SK-N-SH (cell line): Measurements from ENCODE around the gene ZBTB16. TPM values are rescaled to one million over a fixed set of nuclear protein-coding genes. Genes with fewer than 3 reads are reported as not detected.
A peak's percentile ranks its signal among the peaks of the same experiment; 100 is the strongest.

Experiments
- CTCF ChIA-PET: fragments of 300-600, 350-600 bp; formaldehyde crosslinking; extraction: SDS; loops from one replicate; lab custom pipeline; 2021; lab: Yijun Ruan, JAX
- POLR2A ChIA-PET: fragments of 350-600 bp; sonication (Branson Sonifier 250); formaldehyde crosslinking; extraction: SDS; loops from one replicate; lab custom pipeline; 2020; ENCODE audit warnings: antibody characterized with exemption, inconsistent platforms; lab: Yijun Ruan, JAX
- DNase-seq: peaks from one replicate; pipeline ENCODE4 v3.0.0; 2012
- H2AFZ ChIP-seq: fragments of 200-600 bp; sonication (generic); 2 replicates; pipeline ENCODE4 v1.8.1; 2016; ENCODE audit warnings: antibody characterized with exemption, mild to moderate bottlenecking, low read depth
- H3F3A ChIP-seq: fragments of 200-600 bp; sonication (generic); replicated peaks from 2 replicates; pipeline ENCODE3; 2016; ENCODE audit warnings: antibody characterized with exemption, mild to moderate bottlenecking; ENCODE audit not compliant: insufficient read depth
- H3K27ac ChIP-seq, 2 experiments: fragments of 200-500 bp in 1 of 2; fragments of 200-600 bp in 1 of 2; sonication (Bioruptor generic) in 1 of 2; sonication (generic), shearing (Covaris generic) in 1 of 2; 2 replicates each; pipeline versions ENCODE4 v1.5.1 to v1.6.1; 2014 to 2016; ENCODE audit warnings: low read depth in 2 of 2, inconsistent platforms in 1 of 2, low read length in 1 of 2, mild to moderate bottlenecking in 1 of 2, mixed read lengths in 1 of 2
- H3K27me3 ChIP-seq: fragments of 200-600 bp; sonication (generic), shearing (Covaris generic); 2 replicates; pipeline ENCODE4 v1.6.1; 2016; ENCODE audit warnings: mixed run types; ENCODE audit not compliant: insufficient read depth
- H3K36me3 ChIP-seq, 2 experiments: fragments of 200-500 bp in 1 of 2; fragments of 200-600 bp in 1 of 2; sonication (Bioruptor generic) in 1 of 2; sonication (generic) in 1 of 2; replicated peaks in 1 of 2; 2 replicates each; pipeline versions ENCODE3 to v1.5.1; 2014 to 2016; ENCODE audit warnings: low read length in 1 of 2, mild to moderate bottlenecking in 1 of 2; ENCODE audit not compliant: insufficient read depth in 2 of 2, control insufficient read depth in 1 of 2
- H3K4me1 ChIP-seq, 2 experiments: fragments of 200-500 bp in 1 of 2; fragments of 200-600 bp in 1 of 2; sonication (Bioruptor generic) in 1 of 2; sonication (generic), shearing (Covaris generic) in 1 of 2; 2 replicates each; pipeline versions ENCODE4 v1.5.1 to v1.6.1; 2014 to 2016; ENCODE audit warnings: low read depth in 1 of 2, low read length in 1 of 2, mixed run types in 1 of 2; ENCODE audit not compliant: insufficient read depth in 2 of 2, control insufficient read depth in 1 of 2
- H3K4me2 ChIP-seq: fragments of 200-600 bp; sonication (generic), shearing (Covaris generic); 2 replicates; pipeline ENCODE4 v1.6.1; 2017; ENCODE audit warnings: mixed run types
- H3K4me3 ChIP-seq, 2 experiments: fragments of 200-500 bp in 1 of 2; fragments of 200-600 bp in 1 of 2; sonication (Bioruptor generic) in 1 of 2; sonication (generic), shearing (Covaris generic) in 1 of 2; 2 replicates each; pipeline versions ENCODE4 v1.5.1 to v1.8.1; 2014 to 2016; ENCODE audit warnings: low read depth in 2 of 2, inconsistent platforms in 1 of 2, low read length in 1 of 2, mild to moderate bottlenecking in 1 of 2, mixed read lengths in 1 of 2, moderate library complexity in 1 of 2
- H3K79me2 ChIP-seq: fragments of 200-600 bp; sonication (generic); 2 replicates; pipeline ENCODE4 v1.8.1; 2017; ENCODE audit warnings: mild to moderate bottlenecking; ENCODE audit not compliant: insufficient read depth
- H3K9ac ChIP-seq: fragments of 200-600 bp; sonication (generic); 2 replicates; pipeline ENCODE4 v1.6.1; 2017; ENCODE audit warnings: mixed run types
- H3K9me2 ChIP-seq: fragments of 200-600 bp; sonication (generic); 2 replicates; pipeline ENCODE4 v1.6.1; 2017; ENCODE audit warnings: mixed run types
- H3K9me3 ChIP-seq: fragments of 200-600 bp; sonication (generic); 2 replicates; pipeline ENCODE4 v1.6.1; 2017; ENCODE audit warnings: mixed run types, mild to moderate bottlenecking, moderate library complexity
- H4K20me1 ChIP-seq: fragments of 200-600 bp; sonication (generic); 2 replicates; pipeline ENCODE4 v1.6.1; 2017; ENCODE audit warnings: mild to moderate bottlenecking, mixed run types; ENCODE audit not compliant: insufficient read depth
- CHD2 ChIP-seq: fragments of 150-350 bp; IDR thresholded peaks from 2 replicates; pipeline ENCODE4 v1.6.1; 2018; ENCODE audit warnings: low read length; ENCODE audit not compliant: partially characterized antibody
- ELF1 ChIP-seq: IDR thresholded peaks from 2 replicates; pipeline ENCODE4 v1.4.0; 2012
- EP300 ChIP-seq, 2 experiments: IDR thresholded peaks; 2 replicates each; pipeline versions ENCODE4 v1.4.0 to v1.6.1; 2012; ENCODE audit warnings: borderline replicate concordance in 1 of 2, low read depth in 1 of 2, low read length in 1 of 2
- EZH2phosphoT487 ChIP-seq: fragments of 200-600 bp; sonication (generic); IDR thresholded peaks from 2 replicates; pipeline ENCODE4 v1.6.1; 2017; ENCODE audit warnings: low read depth, mixed run types, mild to moderate bottlenecking, antibody characterized with exemption, moderate library complexity, borderline replicate concordance
- FOSL2 ChIP-seq: IDR thresholded peaks from 2 replicates; pipeline ENCODE4 v1.4.0; 2012; ENCODE audit warnings: low read depth, mild to moderate bottlenecking, moderate library complexity, borderline replicate concordance
- FOXJ3 ChIP-seq: sonication (generic); formaldehyde crosslinking; IDR thresholded peaks from 2 replicates; pipeline ENCODE4 v1.5.1; 2020; ENCODE audit warnings: mild to moderate bottlenecking, missing genetic modification reagents
- FOXM1 ChIP-seq: IDR thresholded peaks from 2 replicates; pipeline ENCODE4 v1.4.0; 2012; ENCODE audit warnings: low read depth, mild to moderate bottlenecking
- GABPA ChIP-seq: IDR thresholded peaks from 2 replicates; pipeline ENCODE4 v1.4.0; 2012; ENCODE audit warnings: low read depth, mild to moderate bottlenecking
- GATA2 ChIP-seq: sonication (generic); formaldehyde crosslinking; IDR thresholded peaks from 2 replicates; pipeline ENCODE4 v1.5.0; 2020; ENCODE audit warnings: mild to moderate bottlenecking, missing genetic modification reagents
- JUND ChIP-seq: IDR thresholded peaks from 2 replicates; pipeline ENCODE4 v1.4.0; 2012
- MEF2A ChIP-seq: IDR thresholded peaks from 2 replicates; pipeline ENCODE4 v1.4.0; 2012; ENCODE audit warnings: low read depth, borderline replicate concordance
- MXI1 ChIP-seq: IDR thresholded peaks from 2 replicates; pipeline ENCODE4 v1.6.1; 2012; ENCODE audit warnings: mild to moderate bottlenecking, low read depth, low read length, improper control_type of control experiment
- NFIC ChIP-seq: IDR thresholded peaks from 2 replicates; pipeline ENCODE4 v1.4.0; 2012; ENCODE audit warnings: borderline replicate concordance
- POLR2AphosphoS5 ChIP-seq: IDR thresholded peaks from 2 replicates; pipeline ENCODE4 v1.6.1; 2012; ENCODE audit warnings: low read depth, low read length
- RAD21 ChIP-seq: IDR thresholded peaks from 2 replicates; pipeline ENCODE4 v1.6.1; 2012; ENCODE audit warnings: mild to moderate bottlenecking, low read length
- RCOR1 ChIP-seq: fragments of 150-350 bp; IDR thresholded peaks from 2 replicates; pipeline ENCODE4 v1.6.1; 2017; ENCODE audit warnings: antibody characterized with exemption, low read length
- RFX5 ChIP-seq: IDR thresholded peaks from 2 replicates; pipeline ENCODE4 v1.6.1; 2012; ENCODE audit warnings: mild to moderate bottlenecking, improper control_type of control experiment, low read length
- RXRA ChIP-seq: IDR thresholded peaks from 2 replicates; pipeline ENCODE4 v1.4.0; 2012; ENCODE audit warnings: low read depth, mild to moderate bottlenecking, borderline replicate concordance
- TAF1 ChIP-seq: IDR thresholded peaks from 2 replicates; pipeline ENCODE4 v1.6.1; 2012; ENCODE audit warnings: low read depth, mild to moderate bottlenecking, low read length, moderate library complexity, borderline replicate concordance
- TCF12 ChIP-seq: IDR thresholded peaks from 2 replicates; pipeline ENCODE4 v1.4.0; 2012
- WGBS: methylation state at CpG from one replicate; pipeline ENCODE4 v1.1.6; 2017; ENCODE audit warnings: low lambda C conversion rate; 5-methylcytosine and 5-hydroxymethylcytosine counted together
- polyA plus RNA-seq, 3 experiments: library from polyadenylated mRNA; depleted of rRNA; stranded (reverse); fragments of >200 nt; gene quantifications; 2 replicates each; pipeline ENCODE4 v1.2.3, GENCODE V29; 2012
- TF ChIP-seq, protein P1 (sequence below): IDR thresholded peaks from 2 replicates; pipeline ENCODE4 v1.6.1; 2012; ENCODE audit warnings: mild to moderate bottlenecking, low read depth, low read length, moderate library complexity
- TF ChIP-seq, protein P2 (sequence below): IDR thresholded peaks from 2 replicates; pipeline ENCODE4 v1.4.0; 2012; ENCODE audit warnings: low read depth, borderline replicate concordance
- TF ChIP-seq, protein P3 (sequence below): IDR thresholded peaks from 2 replicates; pipeline ENCODE4 v1.4.0; 2012; ENCODE audit warnings: low read depth
- TF ChIP-seq, protein P4 (sequence below): IDR thresholded peaks from 2 replicates; pipeline ENCODE4 v1.4.0; 2012; ENCODE audit warnings: low read depth, borderline replicate concordance
- TF ChIP-seq, protein P5 (sequence below): fragments of 150-350 bp; IDR thresholded peaks from 2 replicates; pipeline ENCODE4 v1.6.1; 2016; ENCODE audit warnings: mild to moderate bottlenecking, low read depth, low read length

The ZBTB16 gene
- polyA plus RNA-seq, 1 of the 3 experiments (the other 2 are of a cell fraction) = not detected

DNA sequence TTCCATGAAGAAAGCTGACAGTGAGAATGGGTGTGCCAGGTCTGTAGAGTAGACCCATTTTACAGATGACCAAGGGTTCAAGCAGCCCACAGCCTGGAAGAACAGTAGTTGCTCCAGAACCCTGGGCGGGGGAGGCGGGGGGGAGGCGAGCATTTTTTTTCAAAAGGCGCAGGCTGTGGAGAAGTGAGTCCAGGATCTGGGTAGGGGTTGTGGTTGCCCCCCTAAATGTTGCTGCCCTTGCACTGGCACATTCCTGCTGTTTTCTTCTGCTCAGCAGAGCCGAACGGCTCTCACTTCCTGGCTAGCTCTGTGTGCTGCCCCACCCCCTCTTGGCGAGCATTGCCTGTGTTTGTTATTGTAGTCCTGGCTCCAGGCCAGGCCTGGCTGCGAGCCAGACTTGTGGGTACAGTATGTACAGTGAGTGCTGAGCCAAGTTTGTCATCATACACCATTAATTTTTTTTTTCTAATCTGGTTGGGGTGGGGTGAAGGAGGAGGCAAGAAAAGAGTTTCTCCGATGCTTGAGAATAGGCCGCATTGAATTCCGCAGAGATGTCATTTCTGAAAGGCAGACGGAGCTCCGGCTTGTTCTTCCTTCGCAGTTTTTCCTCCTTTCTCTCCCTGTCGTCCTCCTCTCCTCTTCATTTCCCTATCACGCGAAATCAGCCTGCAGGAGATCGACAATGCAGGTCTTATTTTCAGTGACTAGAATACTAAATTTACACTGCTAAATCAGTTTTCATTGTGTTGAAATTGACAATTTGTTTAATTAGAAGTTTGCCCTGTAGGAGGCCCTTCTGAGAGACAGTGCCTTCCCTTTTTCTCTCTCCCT is 100.5 kb downstream of the ZBTB16 start:
- CTCF ChIA-PET = interaction anchor here (0.9 to 7.8 kb wide), 2 partner anchors 23 to 101 kb away, joined by 3 to 47 read pairs; no protein-coding TSS in a partner anchor
- TF ChIP-seq ELF1 = peak; percentile 82
- TF ChIP-seq, protein P1, sequence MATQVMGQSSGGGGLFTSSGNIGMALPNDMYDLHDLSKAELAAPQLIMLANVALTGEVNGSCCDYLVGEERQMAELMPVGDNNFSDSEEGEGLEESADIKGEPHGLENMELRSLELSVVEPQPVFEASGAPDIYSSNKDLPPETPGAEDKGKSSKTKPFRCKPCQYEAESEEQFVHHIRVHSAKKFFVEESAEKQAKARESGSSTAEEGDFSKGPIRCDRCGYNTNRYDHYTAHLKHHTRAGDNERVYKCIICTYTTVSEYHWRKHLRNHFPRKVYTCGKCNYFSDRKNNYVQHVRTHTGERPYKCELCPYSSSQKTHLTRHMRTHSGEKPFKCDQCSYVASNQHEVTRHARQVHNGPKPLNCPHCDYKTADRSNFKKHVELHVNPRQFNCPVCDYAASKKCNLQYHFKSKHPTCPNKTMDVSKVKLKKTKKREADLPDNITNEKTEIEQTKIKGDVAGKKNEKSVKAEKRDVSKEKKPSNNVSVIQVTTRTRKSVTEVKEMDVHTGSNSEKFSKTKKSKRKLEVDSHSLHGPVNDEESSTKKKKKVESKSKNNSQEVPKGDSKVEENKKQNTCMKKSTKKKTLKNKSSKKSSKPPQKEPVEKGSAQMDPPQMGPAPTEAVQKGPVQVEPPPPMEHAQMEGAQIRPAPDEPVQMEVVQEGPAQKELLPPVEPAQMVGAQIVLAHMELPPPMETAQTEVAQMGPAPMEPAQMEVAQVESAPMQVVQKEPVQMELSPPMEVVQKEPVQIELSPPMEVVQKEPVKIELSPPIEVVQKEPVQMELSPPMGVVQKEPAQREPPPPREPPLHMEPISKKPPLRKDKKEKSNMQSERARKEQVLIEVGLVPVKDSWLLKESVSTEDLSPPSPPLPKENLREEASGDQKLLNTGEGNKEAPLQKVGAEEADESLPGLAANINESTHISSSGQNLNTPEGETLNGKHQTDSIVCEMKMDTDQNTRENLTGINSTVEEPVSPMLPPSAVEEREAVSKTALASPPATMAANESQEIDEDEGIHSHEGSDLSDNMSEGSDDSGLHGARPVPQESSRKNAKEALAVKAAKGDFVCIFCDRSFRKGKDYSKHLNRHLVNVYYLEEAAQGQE = 0 out of 2 replicates have a peak, but pooled peaks have one; percentile 50
- no peak for TF ChIP-seq RFX5
- TF ChIP-seq, protein P2, sequence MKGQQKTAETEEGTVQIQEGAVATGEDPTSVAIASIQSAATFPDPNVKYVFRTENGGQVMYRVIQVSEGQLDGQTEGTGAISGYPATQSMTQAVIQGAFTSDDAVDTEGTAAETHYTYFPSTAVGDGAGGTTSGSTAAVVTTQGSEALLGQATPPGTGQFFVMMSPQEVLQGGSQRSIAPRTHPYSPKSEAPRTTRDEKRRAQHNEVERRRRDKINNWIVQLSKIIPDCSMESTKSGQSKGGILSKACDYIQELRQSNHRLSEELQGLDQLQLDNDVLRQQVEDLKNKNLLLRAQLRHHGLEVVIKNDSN = peak; percentile 34; the same call in 1 of the 2 replicates
- peak; percentile 58; the same call in 1 of the 2 replicates for TF ChIP-seq FOSL2
- peak; percentile 87 for TF ChIP-seq RCOR1
- TF ChIP-seq RAD21 = peak; percentile 33
- peak; percentile 44; the same call in 1 of the 2 replicates for TF ChIP-seq MXI1
- peak; percentile 87; the same call in 1 of the 2 replicates for TF ChIP-seq POLR2AphosphoS5
- TF ChIP-seq FOXJ3 = peak; percentile 94
- TF ChIP-seq NFIC = peak; percentile 100
- no peak for TF ChIP-seq GABPA
- TF ChIP-seq RXRA = peak; percentile 72; the same call in 1 of the 2 replicates
- TF ChIP-seq GATA2 (CRISPR knock-in tag) = 0 out of 2 replicates have a peak, but pooled peaks have one; percentile 10
- peak; percentile 97 for TF ChIP-seq TCF12
- TF ChIP-seq FOXM1 = peak; percentile 38; the same call in 1 of the 2 replicates
- TF ChIP-seq, protein P3, sequence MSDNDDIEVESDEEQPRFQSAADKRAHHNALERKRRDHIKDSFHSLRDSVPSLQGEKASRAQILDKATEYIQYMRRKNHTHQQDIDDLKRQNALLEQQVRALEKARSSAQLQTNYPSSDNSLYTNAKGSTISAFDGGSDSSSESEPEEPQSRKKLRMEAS = peak; percentile 84
- peak; percentile 63; the same call in 1 of the 2 replicates for TF ChIP-seq MEF2A
- TF ChIP-seq, protein P4, sequence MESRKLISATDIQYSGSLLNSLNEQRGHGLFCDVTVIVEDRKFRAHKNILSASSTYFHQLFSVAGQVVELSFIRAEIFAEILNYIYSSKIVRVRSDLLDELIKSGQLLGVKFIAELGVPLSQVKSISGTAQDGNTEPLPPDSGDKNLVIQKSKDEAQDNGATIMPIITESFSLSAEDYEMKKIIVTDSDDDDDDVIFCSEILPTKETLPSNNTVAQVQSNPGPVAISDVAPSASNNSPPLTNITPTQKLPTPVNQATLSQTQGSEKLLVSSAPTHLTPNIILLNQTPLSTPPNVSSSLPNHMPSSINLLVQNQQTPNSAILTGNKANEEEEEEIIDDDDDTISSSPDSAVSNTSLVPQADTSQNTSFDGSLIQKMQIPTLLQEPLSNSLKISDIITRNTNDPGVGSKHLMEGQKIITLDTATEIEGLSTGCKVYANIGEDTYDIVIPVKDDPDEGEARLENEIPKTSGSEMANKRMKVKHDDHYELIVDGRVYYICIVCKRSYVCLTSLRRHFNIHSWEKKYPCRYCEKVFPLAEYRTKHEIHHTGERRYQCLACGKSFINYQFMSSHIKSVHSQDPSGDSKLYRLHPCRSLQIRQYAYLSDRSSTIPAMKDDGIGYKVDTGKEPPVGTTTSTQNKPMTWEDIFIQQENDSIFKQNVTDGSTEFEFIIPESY = peak; percentile 90
- TF ChIP-seq CHD2 = peak; percentile 95
- no peak for TF ChIP-seq EZH2phosphoT487
- peak; percentile 83 for TF ChIP-seq JUND
- peak; percentile 80 to 82 for TF ChIP-seq EP300 (IDR thresholded peaks at IDR 0.05; ENCODE audit: borderline replicate concordance in 1 of 2, low read depth in 1 of 2, low read length in 1 of 2)
- TF ChIP-seq TAF1 = no peak
- TF ChIP-seq, protein P5, sequence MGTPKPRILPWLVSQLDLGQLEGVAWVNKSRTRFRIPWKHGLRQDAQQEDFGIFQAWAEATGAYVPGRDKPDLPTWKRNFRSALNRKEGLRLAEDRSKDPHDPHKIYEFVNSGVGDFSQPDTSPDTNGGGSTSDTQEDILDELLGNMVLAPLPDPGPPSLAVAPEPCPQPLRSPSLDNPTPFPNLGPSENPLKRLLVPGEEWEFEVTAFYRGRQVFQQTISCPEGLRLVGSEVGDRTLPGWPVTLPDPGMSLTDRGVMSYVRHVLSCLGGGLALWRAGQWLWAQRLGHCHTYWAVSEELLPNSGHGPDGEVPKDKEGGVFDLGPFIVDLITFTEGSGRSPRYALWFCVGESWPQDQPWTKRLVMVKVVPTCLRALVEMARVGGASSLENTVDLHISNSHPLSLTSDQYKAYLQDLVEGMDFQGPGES = no peak

More for the DNA sequence above, 100.5 kb downstream of the ZBTB16 start:
- Histone ChIP-seq H3K27me3 (peaks cover 59% of the 10 kb centered on the region), H2AFZ (no peak overlapping the region), H3K4me2 (peak overlapping the region; percentile 75), H3K4me1 (peaks cover 31 to 37% of the 10 kb centered on the region in 2 experiments), H3F3A (peaks cover 5% of the 10 kb centered on the region), H3K36me3 (no peaks in the 10 kb centered on the region), H3K9ac (no peak overlapping the region), H3K79me2 (no peaks in the 10 kb centered on the region), H4K20me1 (peaks cover 30% of the 10 kb centered on the region), H3K4me3 (no peak overlapping the region; a peak in 2 of 4 replicates), H3K9me2 (no peaks in the 10 kb centered on the region), H3K9me3 (no peaks in the 10 kb centered on the region), H3K27ac (no peak overlapping the region)
- DNase-seq = peak; percentile 87
- POLR2A ChIA-PET = interaction anchor here (0.6 to 0.7 kb wide), 2 partner anchors 17 to 121 kb away, joined by 3 read pairs; no protein-coding TSS in a partner anchor
- 5% methylated on average over 15 of the region's 18 CpGs for WGBS
